Transverse colon (tissue), 4 donors: ENCODE measurements around the gene OSBPL9.

Experiments used
- EP300 ChIP-seq: sonication (generic); formaldehyde crosslinking; IDR thresholded peaks from one replicate; pipeline ENCODE4 v1.6.1; 2017; ENCODE audit warnings: antibody characterized with exemption, low read depth
- POLR2A ChIP-seq: fragments of 450-650 bp; IDR thresholded peaks from one replicate; pipeline ENCODE4 v1.6.1; 2016; ENCODE audit warnings: antibody characterized with exemption, mild to moderate bottlenecking, moderate library complexity
- POLR2AphosphoS5 ChIP-seq, 3 donors: sonication (generic); formaldehyde crosslinking; IDR thresholded peaks; one replicate each; pipeline ENCODE4 v1.6.1; 2016; ENCODE audit warnings: antibody characterized with exemption in 3 of 3
- TF ChIP-seq, protein P1 (sequence below), 5 experiments: fragments of 200-600 bp in 3 of 5; fragments of 450-650 bp in 2 of 5; sonication (generic) in 3 of 5; IDR thresholded peaks; 1 replicate in 2 of 5; 2 replicates in 3 of 5; pipeline ENCODE4 v1.5.1; 2016 to 2017; ENCODE audit warnings: antibody characterized with exemption in 5 of 5, inconsistent platforms in 3 of 5, mild to moderate bottlenecking in 2 of 5, moderate library complexity in 1 of 5

DNA sequence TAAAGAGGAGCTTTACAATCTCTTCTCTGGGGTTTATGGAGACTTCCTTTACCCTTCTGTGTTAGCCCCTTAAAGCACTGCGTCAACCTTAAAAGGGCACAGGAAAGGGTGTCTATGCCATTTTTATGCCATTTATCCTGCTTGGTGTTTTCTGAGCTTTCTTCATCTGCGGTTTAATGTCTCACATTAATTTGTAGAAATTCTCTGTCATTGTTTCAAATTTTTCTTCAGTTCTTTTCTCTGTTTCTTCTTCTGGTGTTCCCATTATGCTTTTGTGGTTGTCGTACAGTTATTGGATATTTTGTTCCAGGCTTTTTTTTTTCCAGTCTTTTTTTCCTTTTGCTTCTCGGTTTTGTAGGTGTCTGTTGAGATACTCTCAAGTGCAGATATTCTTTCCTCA is 107.9 kb downstream of the OSBPL9 start:
- TF ChIP-seq POLR2A: no peak
- TF ChIP-seq, protein P1, sequence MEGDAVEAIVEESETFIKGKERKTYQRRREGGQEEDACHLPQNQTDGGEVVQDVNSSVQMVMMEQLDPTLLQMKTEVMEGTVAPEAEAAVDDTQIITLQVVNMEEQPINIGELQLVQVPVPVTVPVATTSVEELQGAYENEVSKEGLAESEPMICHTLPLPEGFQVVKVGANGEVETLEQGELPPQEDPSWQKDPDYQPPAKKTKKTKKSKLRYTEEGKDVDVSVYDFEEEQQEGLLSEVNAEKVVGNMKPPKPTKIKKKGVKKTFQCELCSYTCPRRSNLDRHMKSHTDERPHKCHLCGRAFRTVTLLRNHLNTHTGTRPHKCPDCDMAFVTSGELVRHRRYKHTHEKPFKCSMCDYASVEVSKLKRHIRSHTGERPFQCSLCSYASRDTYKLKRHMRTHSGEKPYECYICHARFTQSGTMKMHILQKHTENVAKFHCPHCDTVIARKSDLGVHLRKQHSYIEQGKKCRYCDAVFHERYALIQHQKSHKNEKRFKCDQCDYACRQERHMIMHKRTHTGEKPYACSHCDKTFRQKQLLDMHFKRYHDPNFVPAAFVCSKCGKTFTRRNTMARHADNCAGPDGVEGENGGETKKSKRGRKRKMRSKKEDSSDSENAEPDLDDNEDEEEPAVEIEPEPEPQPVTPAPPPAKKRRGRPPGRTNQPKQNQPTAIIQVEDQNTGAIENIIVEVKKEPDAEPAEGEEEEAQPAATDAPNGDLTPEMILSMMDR (IDR thresholded peaks at IDR 0.05): no peak
- TF ChIP-seq POLR2AphosphoS5 (IDR thresholded peaks at IDR 0.05): no peak
- no peak for TF ChIP-seq EP300
